SK-N-SH treated with all-trans-retinoic acid at 6 μM for 48 hours (cell line): Measurements from ENCODE around the gene QSER1.

Experiments
- ARNTL ChIP-seq: fragments of 450-650 bp; formaldehyde crosslinking; IDR thresholded peaks from 2 replicates; pipeline ENCODE4 v1.5.0; 2020; ENCODE audit warnings: low read depth, mild to moderate bottlenecking, moderate library complexity, borderline replicate concordance
- PATZ1 ChIP-seq: fragments of 250-450 bp; sonication (Bioruptor Pico); IDR thresholded peaks from 2 replicates; pipeline ENCODE4 v1.8.0; 2020; ENCODE audit warnings: mild to moderate bottlenecking, moderate library complexity, borderline replicate concordance
- ZFP30 ChIP-seq: fragments of 450-650 bp; formaldehyde crosslinking; IDR thresholded peaks from 2 replicates; pipeline ENCODE4 v1.5.0; 2022; ENCODE audit warnings: mild to moderate bottlenecking, moderate library complexity

- TF ChIP-seq PATZ1 (CRISPR knock-in tag) (no peak), ZFP30 (CRISPR knock-in tag) (no peak), ARNTL (CRISPR knock-in tag) (no peak)
Observed at GRCh38 chr11:32931606-32932005, 39.0 kb downstream of the QSER1 start.
